Heart right ventricle (tissue), 16 donors: ENCODE measurements around the gene RBM33. TPM values are rescaled to one million over a fixed set of nuclear protein-coding genes. Genes with fewer than 3 reads are reported as not detected.
A peak's percentile ranks its signal among the peaks of the same experiment; 100 is the strongest.

Experiments used
- ATAC-seq, 8 donors: fragments of 200-7000 bp; cut with Tn5 transposase; one replicate each; pipeline ENCODE4 v1.9.1; 2020; ENCODE audit warnings: mild to moderate bottlenecking in 8 of 8, moderate library complexity in 8 of 8, moderate number of reproducible peaks in 1 of 8
- DNase-seq, 2 donors: peaks; one replicate each; pipeline ENCODE4 v3.0.0-alpha.2; 2020
- H3K27ac ChIP-seq, 10 donors: fragments of 200-600 bp; sonication (generic) in 2 of 10; one replicate each; pipeline versions ENCODE4 v1.5.0 to v1.8.0; 2020 to 2022; ENCODE audit warnings: mild to moderate bottlenecking in 3 of 10
- H3K27me3 ChIP-seq, 7 donors: fragments of 200-600 bp; one replicate each; pipeline ENCODE4 v1.8.0; 2021 to 2022; ENCODE audit warnings: mild to moderate bottlenecking in 2 of 7
- H3K36me3 ChIP-seq, 9 donors: fragments of 200-600 bp; sonication (generic) in 1 of 9; one replicate each; pipeline versions ENCODE4 v1.5.0 to v1.8.0; 2020 to 2022; ENCODE audit warnings: mild to moderate bottlenecking in 2 of 9
- H3K4me1 ChIP-seq, 9 donors: fragments of 200-600 bp; sonication (generic) in 1 of 9; one replicate each; pipeline versions ENCODE4 v1.5.0 to v1.8.0; 2020 to 2022; ENCODE audit warnings: mild to moderate bottlenecking in 4 of 9
- H3K4me3 ChIP-seq, 10 donors: fragments of 200-600 bp; sonication (generic) in 2 of 10; one replicate each; pipeline versions ENCODE4 v1.5.0 to v1.8.0; 2020 to 2022; ENCODE audit warnings: mild to moderate bottlenecking in 7 of 10, moderate library complexity in 2 of 10
- H3K9me3 ChIP-seq, 11 donors: fragments of 200-600 bp in 10 of 11; sonication (generic) in 2 of 11; one replicate each; pipeline versions ENCODE4 v1.5.0 to v1.8.0; 2013 to 2022; ENCODE audit warnings: mild to moderate bottlenecking in 2 of 11, control low read depth in 1 of 11, moderate library complexity in 1 of 11
- CTCF ChIP-seq, 9 donors: fragments of 200-600 bp; sonication (generic) in 2 of 9; IDR thresholded peaks; one replicate each; pipeline versions ENCODE4 v1.5.0 to v1.8.0; 2021 to 2022; ENCODE audit warnings: antibody characterized with exemption in 9 of 9, mild to moderate bottlenecking in 5 of 9, moderate library complexity in 1 of 9
- WGBS, 2 donors: extraction: QIAGEN DNeasy Blood & Tissue Kit; methylation state at CpG; one replicate each; pipeline ENCODE4 v1.1.7; 2013; ENCODE audit warnings: inconsistent platforms in 1 of 2; 5-methylcytosine and 5-hydroxymethylcytosine counted together
- intact Hi-C, 10 donors: fragments of 100-400 bp; cut with DNase I; formaldehyde crosslinking; loops; one replicate each; pipeline versions ENCODE4 v1.11.1 to v1.14.2; 2022
- polyA plus RNA-seq, 2 donors: library from polyadenylated mRNA; stranded (reverse); fragments of 200-250 nt; gene quantifications; one replicate each; pipeline ENCODE4 v1.2.3, GENCODE V29; 2013
- total RNA-seq, 10 donors: library from RNA; stranded (reverse); fragmentation: NEBNext Ultra II Directional in 3 of 10; extraction: Animal tissue kit (Norgen Biotek cat#: 25700) in 3 of 10; gene quantifications; one replicate each; pipeline versions ENCODE4 v1.2.1 to v1.2.4, GENCODE V29; 2021 to 2023
- donor health status: Arrhythmogenic right ventricular cardiomyopathy.
- donor health status: ischemic (EF 13 %, LVEDD 7.1; RV severe dilation, severe dysfunction).
- donor health status: healthy with polysubstance abuse.
- donor health status: DM: no; HTN: yes; CAD: no.
- donor health status: DM: no; HTN: no; CAD: no.
- donor health status: ischemic (EF 25% LVEDD 6.9; RV normal size, moderate dysfunction).
- donor health status: ischemic (EF 25% LVEDD 5.7; RV mildly dilated, moderate dysfunction).
- donor health status: healthy.
- donor health status: DM: yes; HTN: yes; CAD: no.
- donor health status: Ischemic cardiomyopathy.
- donor health status: ischemic (EF 35%, LVEDD 5.7; RV mildly dilated, moderate dysfunction).
- donor health status: nonischemic (EF 11% LVEDD 7.7; RV severe dilation, severe dysfunction).
- donor health status: DM: yes; HTN: yes; CAD: no.
- donor health status: PGD.
- donor health status: ischemic (EF 29% LVEDD 5.4; RV normal size, mild dysfunction).
- donor health status: nonischemic (EF 23%, LVEDD 6.1; RV moderate dilation, normal function).

RBM33 gene
- total and polyA plus RNA-seq, 12 donors, result 9.5 to 44.6 (median 35.7) TPM

- H3K36me3 ChIP-seq, result peaks cover 0 to 69% (median 44%) of the 10 kb centered on the region in 9 donors
- H3K9me3 ChIP-seq, result no peaks in the 10 kb centered on the region
- ATAC-seq (no peak), DNase-seq (no peak)
- H3K4me1 ChIP-seq, result peaks cover 5 to 58% (median 30%) of the 10 kb centered on the region in 9 donors
- no peak for TF ChIP-seq CTCF (IDR thresholded peaks at IDR 0.05)
- no peaks in the 10 kb centered on the region for H3K27me3 ChIP-seq
- intact Hi-C loops, result loop anchor here in 3 of 10 donors (10.0 kb wide), 2 partner anchors 171 to 841 kb away; no protein-coding TSS in a partner anchor
- H3K4me3 ChIP-seq, result no peak overlapping the region
- WGBS, 2 donors, result 81 to 94% methylated on average over 8 of the region's 8 CpGs
- H3K27ac ChIP-seq, result no peak overlapping the region
Observed at GRCh38 chr7:155765458-155765857, 121.0 kb downstream of the RBM33 start.

- intact Hi-C loops, result loop anchor here in 3 of 10 donors (10.0 kb wide), 2 partner anchors 172 to 842 kb away; no protein-coding TSS in a partner anchor
- 84 to 88% methylated on average over 12 of the region's 12 CpGs for WGBS, 2 donors
- Histone ChIP-seq H3K9me3 (no peaks in the 10 kb centered on the region), H3K27me3 (no peaks in the 10 kb centered on the region), H3K36me3 (peaks cover 0 to 78% (median 49%) of the 10 kb centered on the region in 9 donors), H3K4me1 (peaks cover 5 to 50% (median 30%) of the 10 kb centered on the region in 9 donors), H3K4me3 (no peak overlapping the region), H3K27ac (no peak overlapping the region)
- no peak for DNase-seq
- TF ChIP-seq CTCF (IDR thresholded peaks at IDR 0.05), result no peak
- no peak for ATAC-seq
Observed at GRCh38 chr7:155766386-155766785, 121.9 kb downstream of the RBM33 start.

- intact Hi-C loops, result loop anchor here in 3 of 10 donors (10.0 kb wide), 2 partner anchors 172 to 842 kb away; no protein-coding TSS in a partner anchor
- Histone ChIP-seq H3K4me1 (peaks cover 5 to 41% (median 25%) of the 10 kb centered on the region in 9 donors), H3K27ac (no peak overlapping the region), H3K4me3 (no peak overlapping the region), H3K27me3 (no peaks in the 10 kb centered on the region), H3K36me3 (peaks cover 0 to 87% (median 53%) of the 10 kb centered on the region in 9 donors), H3K9me3 (no peaks in the 10 kb centered on the region)
- DNase-seq, result no peak
- ATAC-seq, result no peak
- TF ChIP-seq CTCF (IDR thresholded peaks at IDR 0.05), result peak in 1 of 9 donors; percentile 6
- 87 to 90% methylated on average over 12 of the region's 12 CpGs for WGBS, 2 donors
Observed at GRCh38 chr7:155766966-155767916, 122.8 kb downstream of the RBM33 start.

- Histone ChIP-seq H3K9me3 (no peaks in the 10 kb centered on the region), H3K27ac (peak overlapping the region in 4 of 10 donors; percentile 4 to 77 (median 28)), H3K27me3 (no peaks in the 10 kb centered on the region), H3K36me3 (peaks cover 0 to 100% (median 55%) of the 10 kb centered on the region in 9 donors), H3K4me3 (no peak overlapping the region), H3K4me1 (peaks cover 0 to 17% (median 1%) of the 10 kb centered on the region in 9 donors)
- no peak for DNase-seq
- no peak for TF ChIP-seq CTCF (IDR thresholded peaks at IDR 0.05)
- peak in 3 of 8 donors; percentile 45 to 66 (median 57) for ATAC-seq
- intact Hi-C loops, result loop anchor here in 6 of 10 donors (2.0 to 10.0 kb wide), 3 partner anchors 171 to 845 kb away; no protein-coding TSS in a partner anchor
- WGBS, 2 donors, result 86 to 88% methylated on average over 6 of the region's 6 CpGs
Observed at GRCh38 chr7:155769701-155770100, 125.2 kb downstream of the RBM33 start.
